GM18511 (cell line): Measurements from ENCODE around the gene B4GALT1.
"Not testable (repeated sequence)": the region's sequence is repeated elsewhere in the genome, so short reads cannot be mapped to it uniquely, and the experiment has no call there.

Source experiments
- ATAC-seq: cut with Tn5 transposase; IDR thresholded peaks from one replicate; pipeline ENCODE4 v1.9.1; 2021; ENCODE audit warnings: mild to moderate bottlenecking, moderate library complexity; ENCODE audit not compliant: unreplicated experiment

B4GALT1 gene

GRCh38 chr9:33185406-33185805 lies 18.3 kb upstream of the B4GALT1 start:
- no peak for ATAC-seq

- ATAC-seq, result no peak
These were observed 17.8 kb upstream of the B4GALT1 start for GRCh38 chr9:33184963-33185362.

- ATAC-seq, result no peak
These were observed 15.4 kb upstream of the B4GALT1 start for GRCh38 chr9:33182519-33182918.

GRCh38 chr9:33180526-33181184 lies 13.5 kb upstream of the B4GALT1 start:
- ATAC-seq, result no peak

GRCh38 chr9:33178972-33179697 lies 12.0 kb upstream of the B4GALT1 start:
- ATAC-seq, result no peak

- ATAC-seq, result peak; percentile 96
These were observed 10.5 kb upstream of the B4GALT1 start for GRCh38 chr9:33177639-33178038.

- no peak for ATAC-seq
These were observed 9.9 kb upstream of the B4GALT1 start for GRCh38 chr9:33177086-33177485.

GRCh38 chr9:33175649-33176325 lies 8.7 kb upstream of the B4GALT1 start:
- ATAC-seq, result no peak

- ATAC-seq, result no peak
These were observed 5.4 kb upstream of the B4GALT1 start for GRCh38 chr9:33172256-33173238.

GRCh38 chr9:33170464-33171415 lies 3.6 kb upstream of the B4GALT1 start:
- ATAC-seq, result no peak

- ATAC-seq, result no peak
These were observed 1.9 kb upstream of the B4GALT1 start for GRCh38 chr9:33168941-33169544.

GRCh38 chr9:33167972-33168461 lies 881 bp upstream of the B4GALT1 start:
- ATAC-seq, result no peak

GRCh38 chr9:33166231-33167083 lies 679 bp downstream of the B4GALT1 start:
- peak; percentile 6 for ATAC-seq

GRCh38 chr9:33165263-33166151 lies 1.6 kb downstream of the B4GALT1 start:
- peak; percentile 35 for ATAC-seq

- not testable (repeated sequence) for ATAC-seq
These were observed 2.2 kb downstream of the B4GALT1 start for GRCh38 chr9:33164921-33165262.

GRCh38 chr9:33164138-33164809 lies 2.9 kb downstream of the B4GALT1 start:
- ATAC-seq, result peak; percentile 22
